Activated CD4-positive, alpha-beta T cell treated with anti-CD3 and anti-CD28 coated beads, Interleukin-2, amount 50 U/mL, for 4 hours (primary cell): ENCODE data around the gene RPL36.
A peak's percentile ranks its signal among the peaks of the same experiment; 100 is the strongest.
"Not testable (repeated sequence)": the region's sequence is repeated elsewhere in the genome, so short reads cannot be mapped to it uniquely, and the experiment has no call there.

Source experiments
- DNase-seq, 2 experiments: peaks; one replicate each; pipeline ENCODE4 v3.0.0-alpha.2; 2020

The RPL36 gene

DNA sequence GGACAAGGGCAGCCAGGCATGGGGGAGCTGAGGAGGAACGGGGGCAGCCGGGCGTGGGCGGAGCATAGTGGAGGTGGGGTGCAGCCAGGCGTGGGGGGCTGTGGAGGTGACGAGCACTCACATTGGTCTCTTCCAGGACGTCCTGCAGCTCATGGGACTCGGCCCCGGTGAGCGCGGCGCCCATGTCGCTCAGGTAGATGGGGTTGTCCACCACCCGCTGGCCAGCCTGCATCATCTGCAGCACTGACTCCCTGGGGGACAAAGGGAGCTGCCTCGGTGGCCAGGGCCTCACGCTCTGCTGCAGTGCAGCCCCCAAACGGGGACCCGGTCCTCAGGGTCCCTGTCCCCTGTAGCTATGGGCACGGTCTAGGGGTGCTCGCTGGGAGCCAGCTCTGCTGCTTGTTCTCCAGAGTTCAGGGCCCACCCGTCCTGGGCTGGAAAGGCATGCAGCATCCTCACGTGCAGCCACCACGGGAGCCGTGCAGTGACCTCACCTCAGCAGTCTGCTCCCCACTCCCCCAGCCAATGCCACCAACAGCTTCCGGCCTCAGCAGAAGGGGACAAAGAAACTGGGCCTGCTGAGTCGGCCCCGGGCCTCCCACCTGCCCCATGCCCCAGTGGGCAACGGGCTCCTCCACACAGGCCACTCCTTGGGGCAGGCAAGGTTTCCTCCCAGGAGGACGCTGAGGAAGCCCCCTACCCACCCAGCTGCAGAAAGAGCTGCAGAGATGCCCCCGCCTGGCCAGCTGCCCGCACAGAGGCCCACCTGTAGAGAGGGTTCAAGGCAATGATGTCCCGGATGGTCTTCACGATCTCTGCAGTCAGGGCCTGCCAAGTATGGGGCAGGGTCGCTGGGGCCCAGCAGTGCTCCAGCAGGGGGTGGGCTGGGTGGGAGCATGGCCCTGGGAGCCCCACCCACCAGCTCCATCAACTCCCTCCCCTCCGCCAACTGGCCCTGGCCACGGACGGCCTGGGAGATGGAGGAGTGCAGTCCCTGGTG lies 17.8 kb downstream of the RPL36 start:
- no peak for DNase-seq

GRCh38 chr19:5711025-5711424 lies 20.9 kb downstream of the RPL36 start:
- DNase-seq = no peak

DNA sequence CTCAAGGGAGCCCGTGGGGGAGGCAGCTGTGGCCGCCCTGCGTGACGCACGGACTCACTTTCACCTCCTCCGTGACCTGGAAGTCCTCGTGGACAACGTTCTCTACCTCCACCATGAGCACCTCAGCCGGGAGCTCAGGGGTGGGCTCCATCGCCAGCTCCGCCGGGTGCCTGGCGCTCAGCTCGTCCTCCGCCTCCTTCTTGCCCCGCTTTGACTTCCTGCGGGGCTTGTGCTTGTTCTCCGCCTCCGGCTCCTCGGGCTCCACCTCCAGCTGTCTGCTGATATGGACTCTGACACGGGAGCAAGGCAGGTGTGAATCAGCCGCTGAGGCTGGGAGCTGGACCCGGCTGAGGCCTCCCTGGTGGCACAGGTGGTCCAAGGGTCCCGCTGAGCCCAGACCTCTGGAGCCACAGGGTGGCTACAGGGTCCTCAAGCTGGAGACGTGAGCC lies 21.6 kb downstream of the RPL36 start:
- DNase-seq = no peak

DNA sequence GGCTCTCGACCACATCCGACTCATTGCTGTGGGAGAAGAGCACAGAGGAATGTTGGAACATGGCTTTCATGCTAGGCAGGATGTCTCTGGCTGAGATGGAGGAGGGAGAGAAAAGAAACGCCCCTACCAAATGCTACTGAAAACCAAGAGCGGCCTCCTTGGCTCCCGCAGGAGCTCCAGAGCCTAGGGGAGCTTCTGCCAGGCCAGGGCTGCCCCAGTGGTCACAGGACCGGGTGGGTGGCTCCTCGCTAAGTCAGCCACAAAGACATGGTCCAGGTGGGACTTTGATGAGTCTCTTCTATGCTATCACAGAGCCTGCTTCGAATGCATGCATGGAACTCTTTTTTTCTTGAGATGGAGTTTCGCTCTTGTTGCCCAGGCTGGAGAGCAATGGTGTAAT lies 23.1 kb downstream of the RPL36 start:
- no peak for DNase-seq

DNA sequence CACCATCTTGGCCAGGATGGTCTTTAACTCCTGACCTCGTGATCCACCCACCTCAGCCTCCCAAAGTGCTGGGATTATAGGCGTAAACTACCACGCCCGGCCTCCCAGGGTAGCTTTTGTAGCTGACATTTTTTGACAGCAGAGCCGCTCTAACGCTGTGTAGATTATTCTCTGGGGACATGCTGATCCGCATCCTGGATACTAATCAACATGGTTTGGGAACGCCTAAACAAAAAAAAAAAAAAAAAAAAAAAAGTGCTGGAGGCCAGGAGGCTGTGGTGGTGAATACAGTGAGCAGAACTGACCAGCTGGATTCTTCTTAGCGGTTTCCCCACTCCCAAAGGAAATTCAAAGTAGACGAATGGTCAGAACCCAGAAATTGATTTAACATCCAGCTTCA lies 24.7 kb downstream of the RPL36 start:
- DNase-seq = no peak

DNA sequence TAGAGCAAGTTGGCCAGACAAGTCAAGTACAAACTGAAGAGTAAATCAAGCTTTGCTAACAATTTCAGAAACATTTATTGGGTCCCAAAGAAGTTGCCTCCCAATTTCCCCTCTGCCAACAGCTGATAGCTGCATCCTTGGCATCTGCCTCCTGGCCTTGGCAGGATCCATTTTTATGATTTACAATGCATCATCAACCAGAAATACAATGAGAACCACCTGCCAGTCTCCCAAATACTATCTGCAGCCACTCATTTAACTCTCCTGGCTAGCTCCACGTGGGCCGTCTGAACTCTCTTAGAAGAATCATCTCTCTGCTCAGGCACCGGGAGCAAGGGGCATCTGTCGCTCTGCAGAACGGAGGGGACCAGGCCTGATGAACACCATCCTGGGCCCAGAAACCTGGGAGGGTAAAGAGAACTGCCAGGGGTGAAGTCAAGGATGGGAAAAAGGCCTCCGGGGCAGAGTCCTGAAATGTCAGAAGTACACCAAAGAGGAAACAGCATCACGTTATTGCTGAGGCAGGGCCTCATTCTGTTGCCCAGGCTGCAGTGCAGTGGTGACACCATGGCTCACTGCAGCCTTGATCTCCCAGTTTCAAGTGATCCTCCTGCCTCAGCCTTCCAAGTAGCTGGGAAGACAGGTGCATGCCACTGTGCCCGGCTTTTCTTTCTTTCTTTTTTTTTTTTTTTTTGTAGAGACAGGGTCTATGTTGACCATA lies 27.3 kb downstream of the RPL36 start:
- no peak for DNase-seq

DNA sequence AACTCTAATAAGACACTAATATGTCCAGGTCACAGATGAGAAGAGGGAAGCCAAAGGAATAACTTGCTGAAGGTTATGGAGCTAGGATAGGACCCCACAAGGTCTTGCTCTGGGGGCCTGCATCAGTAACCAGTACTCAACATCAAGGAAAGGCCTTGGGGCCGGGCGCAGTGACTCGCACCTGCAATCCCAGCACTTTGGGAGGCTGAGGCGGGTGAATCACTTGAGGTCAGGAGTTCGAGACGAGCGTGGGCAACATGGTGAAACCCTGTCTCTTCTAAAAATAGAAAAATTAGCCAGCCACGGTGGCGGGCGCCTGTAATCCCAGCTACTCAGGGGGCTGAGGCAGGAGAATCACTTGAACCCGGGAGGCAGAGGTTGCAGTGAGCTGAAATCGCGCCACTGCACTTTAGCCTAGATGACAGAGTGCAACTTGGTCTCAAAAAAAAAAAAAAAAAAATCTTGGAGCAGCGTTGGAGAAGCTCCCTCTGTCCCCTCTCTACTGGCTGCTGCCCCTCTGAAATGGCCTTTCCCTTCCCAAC lies 28.0 kb downstream of the RPL36 start:
- DNase-seq = peak; percentile 45 to 54

DNA sequence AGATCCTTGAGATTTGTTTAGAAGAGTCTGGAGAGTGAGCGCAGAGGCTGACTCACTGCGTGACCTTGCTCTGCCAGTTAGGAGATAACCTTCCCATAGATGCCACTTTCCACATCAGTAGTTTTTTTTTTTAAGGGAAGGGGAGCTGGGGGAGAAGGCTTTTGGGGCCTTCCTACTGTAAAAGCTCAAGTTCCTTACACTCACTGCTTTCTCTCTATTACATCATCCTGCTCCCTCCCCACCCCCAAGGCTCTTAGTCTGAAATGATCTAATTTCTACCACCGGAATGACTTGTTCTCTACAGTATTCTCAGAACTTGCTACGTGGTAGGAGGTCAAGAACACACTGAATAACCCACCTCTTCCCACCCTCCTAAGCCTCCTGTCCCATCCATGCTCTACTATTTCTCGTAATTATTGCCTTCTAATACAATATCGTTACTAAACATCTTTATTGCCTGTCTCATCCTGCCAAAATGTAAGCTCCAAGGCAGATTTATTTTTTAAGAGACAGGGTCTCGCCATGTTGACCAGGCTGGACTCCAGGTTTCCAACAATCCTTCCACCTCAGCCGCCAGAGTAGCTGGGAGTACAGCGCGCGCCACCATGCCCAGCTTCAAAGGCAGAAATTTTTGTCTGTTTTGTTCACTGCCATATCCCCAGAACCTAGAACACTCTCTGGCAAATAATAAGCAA lies 28.6 kb downstream of the RPL36 start:
- peak; percentile 41 to 49 for DNase-seq

GRCh38 chr19:5719274-5719960 lies 29.3 kb downstream of the RPL36 start:
- no peak for DNase-seq

DNA sequence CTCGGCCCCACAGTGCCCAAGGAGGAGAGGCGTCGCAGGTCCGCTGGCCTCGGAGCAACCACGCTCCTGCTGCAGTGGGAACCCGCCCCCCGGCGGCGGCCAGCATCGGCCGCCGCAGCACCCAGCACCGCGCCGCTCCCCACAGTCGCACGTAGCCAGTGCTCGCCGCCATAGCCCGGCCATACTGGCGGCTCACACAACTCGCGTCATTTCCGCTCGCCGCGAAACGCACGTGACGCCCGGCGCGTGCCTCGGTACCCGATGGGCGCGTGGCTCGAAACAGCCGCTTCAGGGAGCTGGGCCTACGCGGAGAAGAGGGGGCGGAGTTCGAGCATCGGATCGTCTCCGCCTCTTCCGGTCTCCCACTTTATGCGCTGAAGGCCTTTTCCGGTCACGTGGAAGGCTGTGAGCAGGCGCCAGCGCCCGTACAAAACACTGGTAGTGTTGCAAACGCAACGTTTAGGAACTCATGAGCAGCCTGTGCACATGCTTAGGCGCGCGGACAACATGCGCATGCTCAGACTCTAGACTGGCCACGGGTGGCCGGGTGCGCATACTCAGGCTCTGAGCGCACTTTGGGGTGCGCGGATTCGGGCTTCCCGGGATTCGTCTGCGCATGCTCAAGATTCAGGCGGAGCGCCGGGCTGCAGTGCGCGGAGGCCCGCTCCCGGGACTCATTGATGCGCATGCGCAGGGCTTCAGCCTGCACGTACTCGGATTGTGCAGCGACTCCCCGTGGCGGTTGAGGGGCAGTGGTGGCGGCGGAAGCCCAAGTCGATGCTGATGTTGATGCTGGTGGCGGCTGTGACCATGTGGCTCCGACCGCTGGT lies 30.1 kb downstream of the RPL36 start, which contains the start of the genes CATSPERD and LONP1:
TSS of gene CATSPERD (plus strand) at position 677 of the 830 bp plus-strand sequence. CDS start at position 778, 101 bp downstream.
TSS of gene LONP1 (minus strand) at position 186 of the 830 bp plus-strand sequence. CDS start at position 172, 14 bp downstream.
- DNase-seq = peak; percentile 97

DNA sequence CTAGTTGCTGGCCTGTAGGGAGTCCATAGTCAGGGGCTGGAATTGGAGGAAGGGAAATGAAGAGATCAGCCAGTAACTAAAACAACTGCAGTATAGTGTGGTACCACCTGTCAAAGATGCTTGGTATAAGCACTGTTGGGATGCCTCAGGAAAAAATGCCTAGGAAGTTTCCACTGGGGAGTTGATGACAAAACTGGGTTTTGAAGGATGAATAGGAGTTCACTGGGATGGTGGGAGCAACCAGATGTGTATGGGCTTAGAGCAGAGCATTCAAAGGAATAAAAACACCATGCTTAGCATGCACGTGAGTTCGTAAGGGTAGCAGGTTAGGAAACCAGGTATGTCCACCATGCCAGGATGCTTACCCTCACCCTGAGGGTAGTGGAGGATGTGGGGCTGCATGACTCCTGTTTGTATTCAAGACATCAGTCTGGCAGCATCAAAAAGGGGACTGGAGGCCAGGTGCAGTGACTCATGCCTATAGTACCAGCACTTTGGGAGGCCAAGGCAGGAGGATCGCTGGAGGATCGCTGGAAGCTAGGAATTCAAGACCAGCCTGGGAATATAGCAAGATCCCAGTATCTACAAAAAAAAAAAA lies 37.5 kb downstream of the RPL36 start:
- no peak for DNase-seq

GRCh38 chr19:5733172-5733571 lies 43.1 kb downstream of the RPL36 start:
- not testable (repeated sequence) for DNase-seq

DNA sequence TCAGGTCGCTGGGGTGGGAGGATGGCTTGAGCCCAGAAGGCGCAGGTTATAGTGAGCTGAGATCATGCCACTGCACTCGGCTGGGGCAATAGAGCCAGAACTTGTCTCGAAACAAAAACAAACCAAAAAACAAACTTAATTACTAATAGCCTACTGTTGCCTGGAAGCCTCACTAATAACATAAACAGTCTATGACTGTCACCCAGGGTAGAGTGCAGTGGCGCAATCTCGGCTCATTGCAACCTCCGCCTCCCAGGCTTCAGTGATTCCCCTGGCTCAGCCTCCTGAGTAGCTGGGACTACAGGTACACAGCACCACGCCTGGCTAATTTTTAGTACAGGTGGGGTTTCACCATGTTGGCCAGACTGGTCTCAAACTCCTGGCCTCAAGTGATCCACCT lies 48.3 kb downstream of the RPL36 start:
- DNase-seq = no peak
